Mesendoderm (in vitro differentiated cells): ENCODE results near the gene NSD1.

ENCODE experiments used
- DNase-seq: peaks from one replicate; pipeline ENCODE4 v3.0.0; 2013
- H2AK5ac ChIP-seq: 2 replicates; pipeline ENCODE4 v1.6.1; 2013; ENCODE audit warnings: low read length, inconsistent platforms
- H2BK120ac ChIP-seq: 2 replicates; pipeline ENCODE4 v1.6.1; 2013; ENCODE audit warnings: low read depth, mild to moderate bottlenecking, low read length, moderate library complexity, mixed read lengths
- H2BK15ac ChIP-seq: replicated peaks from 2 replicates; pipeline ENCODE4 v1.6.1; 2013; ENCODE audit warnings: low read depth, mild to moderate bottlenecking, moderate library complexity
- H2BK5ac ChIP-seq: 2 replicates; pipeline ENCODE4 v1.6.1; 2013; ENCODE audit warnings: low read length, inconsistent platforms
- H3K18ac ChIP-seq: 2 replicates; pipeline ENCODE4 v1.6.1; 2013; ENCODE audit warnings: mild to moderate bottlenecking, low read length, mixed read lengths
- H3K23ac ChIP-seq: one replicate; pipeline ENCODE4 v1.6.1; 2013; ENCODE audit warnings: low read length
- H3K27ac ChIP-seq: 2 replicates; pipeline ENCODE4 v1.5.1; 2013; ENCODE audit warnings: low read depth, mild to moderate bottlenecking, inconsistent platforms, low read length, moderate library complexity
- H3K27me3 ChIP-seq: 2 replicates; pipeline ENCODE4 v1.6.1; 2013; ENCODE audit warnings: low read length, control low read depth, mild to moderate bottlenecking, inconsistent platforms; ENCODE audit not compliant: insufficient read depth, poor library complexity
- H3K36me3 ChIP-seq: 2 replicates; pipeline ENCODE4 v1.6.1; 2013; ENCODE audit warnings: low read length, inconsistent platforms; ENCODE audit not compliant: control insufficient read depth, insufficient read depth
- H3K4ac ChIP-seq: one replicate; pipeline ENCODE4 v1.6.1; 2013; ENCODE audit warnings: low read depth, mild to moderate bottlenecking, low read length, moderate library complexity
- H3K4me1 ChIP-seq: 2 replicates; pipeline ENCODE4 v1.6.1; 2013; ENCODE audit warnings: low read depth, low read length, inconsistent platforms; ENCODE audit not compliant: control insufficient read depth
- H3K4me2 ChIP-seq: 2 replicates; pipeline ENCODE4 v1.6.1; 2013; ENCODE audit warnings: low read length
- H3K4me3 ChIP-seq: 2 replicates; pipeline ENCODE4 v1.5.1; 2013; ENCODE audit warnings: mild to moderate bottlenecking, low read length
- H3K56ac ChIP-seq: one replicate; pipeline ENCODE4 v1.6.1; 2013; ENCODE audit warnings: low read length
- H3K79me1 ChIP-seq: 2 replicates; pipeline ENCODE4 v1.6.1; 2013; ENCODE audit warnings: low read length, inconsistent platforms
- H3K79me2 ChIP-seq: 2 replicates; pipeline ENCODE4 v1.6.1; 2013; ENCODE audit warnings: mild to moderate bottlenecking, low read length; ENCODE audit not compliant: control insufficient read depth, insufficient read depth
- H3K9ac ChIP-seq: 2 replicates; pipeline ENCODE4 v1.6.1; 2013; ENCODE audit warnings: low read length, inconsistent platforms
- H4K5ac ChIP-seq: one replicate; pipeline ENCODE4 v1.6.1; 2013; ENCODE audit warnings: low read length
- H4K8ac ChIP-seq: one replicate; pipeline ENCODE4 v1.6.1; 2013; ENCODE audit warnings: low read depth, mild to moderate bottlenecking, control low read depth, low read length, moderate library complexity
- WGBS: extraction: QIAGEN DNeasy Blood & Tissue Kit; methylation state at CpG from one replicate; pipeline ENCODE4 v1.1.7; 2013; ENCODE audit warnings: low lambda C conversion rate, missing lambda C conversion rate; ENCODE audit not compliant: insufficient coverage; ENCODE audit errors: extremely low coverage; 5-methylcytosine and 5-hydroxymethylcytosine counted together

NSD1 gene

GRCh38 chr5:177209610-177210009 lies 76.0 kb downstream of the NSD1 start:
- Histone ChIP-seq H2BK120ac (no peak overlapping the region), H3K23ac (no peak overlapping the region), H3K4me3 (no peak overlapping the region), H3K56ac (no peak overlapping the region), H4K5ac (no peak overlapping the region), H3K9ac (no peak overlapping the region), H3K79me1 (peaks cover 4% of the 10 kb centered on the region), H3K18ac (no peak overlapping the region), H4K8ac (no peak overlapping the region), H3K4me1 (no peaks in the 10 kb centered on the region), H3K79me2 (peaks cover 13% of the 10 kb centered on the region), H2BK5ac (no peak overlapping the region), H2BK15ac (no peak overlapping the region), H2AK5ac (no peak overlapping the region), H3K27me3 (no peaks in the 10 kb centered on the region), H3K4ac (no peak overlapping the region), H3K27ac (no peak overlapping the region), H3K36me3 (peaks cover 10% of the 10 kb centered on the region), H3K4me2 (no peak overlapping the region)
- whole genome bisulfite sequencing, result no CpG with 5 or more reads among the region's 4 CpGs
- DNase-seq, result no peak

- Histone ChIP-seq H3K23ac (no peak overlapping the region), H3K27me3 (no peaks in the 10 kb centered on the region), H2BK5ac (no peak overlapping the region), H3K36me3 (peaks cover 10% of the 10 kb centered on the region), H3K27ac (no peak overlapping the region), H3K79me1 (peaks cover 4% of the 10 kb centered on the region), H2AK5ac (no peak overlapping the region), H3K4me2 (no peak overlapping the region), H4K5ac (no peak overlapping the region), H2BK120ac (no peak overlapping the region), H3K18ac (no peak overlapping the region), H3K79me2 (peaks cover 15% of the 10 kb centered on the region), H3K9ac (no peak overlapping the region), H3K4me3 (no peak overlapping the region), H3K4me1 (no peaks in the 10 kb centered on the region), H3K56ac (no peak overlapping the region), H4K8ac (no peak overlapping the region), H3K4ac (no peak overlapping the region), H2BK15ac (no peak overlapping the region)
- WGBS, result no CpG with 5 or more reads among the region's 3 CpGs
- DNase-seq, result no peak
Observed at GRCh38 chr5:177212242-177212641, 78.7 kb downstream of the NSD1 start.

- Histone ChIP-seq H3K79me1 (peaks cover 9% of the 10 kb centered on the region), H3K27ac (no peak overlapping the region), H3K4me3 (no peak overlapping the region), H3K4ac (no peak overlapping the region), H3K27me3 (no peaks in the 10 kb centered on the region), H3K36me3 (no peaks in the 10 kb centered on the region), H3K23ac (no peak overlapping the region), H3K4me1 (no peaks in the 10 kb centered on the region), H3K4me2 (no peak overlapping the region), H4K5ac (no peak overlapping the region), H2BK5ac (no peak overlapping the region), H4K8ac (no peak overlapping the region), H2AK5ac (no peak overlapping the region), H2BK120ac (no peak overlapping the region), H3K79me2 (peaks cover 49% of the 10 kb centered on the region), H3K56ac (no peak overlapping the region), H2BK15ac (no peak overlapping the region), H3K18ac (no peak overlapping the region), H3K9ac (no peak overlapping the region)
- no peak for DNase-seq
- no CpG with 5 or more reads among the region's 8 CpGs for WGBS
Observed at GRCh38 chr5:177220576-177220975, 87.0 kb downstream of the NSD1 start.

GRCh38 chr5:177222269-177222668 lies 88.7 kb downstream of the NSD1 start:
- no peak overlapping the region for H3K27ac ChIP-seq
- no peaks in the 10 kb centered on the region for H3K27me3 ChIP-seq
- no peak overlapping the region for H3K4me2 ChIP-seq
- H2BK5ac ChIP-seq, result no peak overlapping the region
- no peak overlapping the region for H2AK5ac ChIP-seq
- H4K5ac ChIP-seq, result no peak overlapping the region
- H3K79me1 ChIP-seq, result peaks cover 9% of the 10 kb centered on the region
- H2BK15ac ChIP-seq, result no peak overlapping the region
- no CpG with 5 or more reads among the region's 4 CpGs for WGBS
- H4K8ac ChIP-seq, result no peak overlapping the region
- no peak overlapping the region for H3K4ac ChIP-seq
- no peak overlapping the region for H2BK120ac ChIP-seq
- no peak overlapping the region for H3K9ac ChIP-seq
- no peak overlapping the region for H3K56ac ChIP-seq
- H3K79me2 ChIP-seq, result peaks cover 53% of the 10 kb centered on the region
- DNase-seq, result no peak
- no peak overlapping the region for H3K18ac ChIP-seq
- no peak overlapping the region for H3K4me3 ChIP-seq
- H3K23ac ChIP-seq, result no peak overlapping the region
- no peaks in the 10 kb centered on the region for H3K36me3 ChIP-seq
- no peaks in the 10 kb centered on the region for H3K4me1 ChIP-seq

GRCh38 chr5:177225798-177226197 lies 92.2 kb downstream of the NSD1 start:
- Histone ChIP-seq H3K4me3 (no peak overlapping the region), H3K4me2 (no peak overlapping the region), H3K79me1 (peaks cover 6% of the 10 kb centered on the region), H3K79me2 (peaks cover 51% of the 10 kb centered on the region), H2BK5ac (no peak overlapping the region), H3K27ac (no peak overlapping the region), H4K5ac (no peak overlapping the region), H4K8ac (no peak overlapping the region), H2BK15ac (no peak overlapping the region), H2AK5ac (no peak overlapping the region), H3K18ac (no peak overlapping the region), H3K9ac (no peak overlapping the region), H2BK120ac (no peak overlapping the region), H3K4me1 (no peaks in the 10 kb centered on the region), H3K36me3 (no peaks in the 10 kb centered on the region), H3K27me3 (no peaks in the 10 kb centered on the region), H3K56ac (no peak overlapping the region), H3K4ac (no peak overlapping the region), H3K23ac (no peak overlapping the region)
- no peak for DNase-seq
- WGBS, result no CpG with 5 or more reads among the region's 4 CpGs

GRCh38 chr5:177226860-177227259 lies 93.3 kb downstream of the NSD1 start:
- WGBS, result no CpG with 5 or more reads among the region's 1 CpG
- Histone ChIP-seq H3K4ac (no peak overlapping the region), H3K56ac (no peak overlapping the region), H3K4me1 (no peaks in the 10 kb centered on the region), H2BK120ac (no peak overlapping the region), H3K27me3 (no peaks in the 10 kb centered on the region), H3K23ac (no peak overlapping the region), H3K79me2 (peaks cover 47% of the 10 kb centered on the region), H2AK5ac (no peak overlapping the region), H3K36me3 (no peaks in the 10 kb centered on the region), H3K79me1 (peaks cover 6% of the 10 kb centered on the region), H3K9ac (no peak overlapping the region), H3K4me3 (no peak overlapping the region), H4K5ac (no peak overlapping the region), H3K27ac (no peak overlapping the region), H3K4me2 (no peak overlapping the region), H2BK15ac (no peak overlapping the region), H2BK5ac (no peak overlapping the region), H3K18ac (no peak overlapping the region), H4K8ac (no peak overlapping the region)
- no peak for DNase-seq
